ENCODE data around the gene RNF167. TPM values are rescaled to one million over a fixed set of nuclear protein-coding genes. Genes with fewer than 3 reads are reported as not detected.

RNF167 gene
- total RNA-seq, 1 experiment from 2014 or later, result 105 TPM

DNA sequence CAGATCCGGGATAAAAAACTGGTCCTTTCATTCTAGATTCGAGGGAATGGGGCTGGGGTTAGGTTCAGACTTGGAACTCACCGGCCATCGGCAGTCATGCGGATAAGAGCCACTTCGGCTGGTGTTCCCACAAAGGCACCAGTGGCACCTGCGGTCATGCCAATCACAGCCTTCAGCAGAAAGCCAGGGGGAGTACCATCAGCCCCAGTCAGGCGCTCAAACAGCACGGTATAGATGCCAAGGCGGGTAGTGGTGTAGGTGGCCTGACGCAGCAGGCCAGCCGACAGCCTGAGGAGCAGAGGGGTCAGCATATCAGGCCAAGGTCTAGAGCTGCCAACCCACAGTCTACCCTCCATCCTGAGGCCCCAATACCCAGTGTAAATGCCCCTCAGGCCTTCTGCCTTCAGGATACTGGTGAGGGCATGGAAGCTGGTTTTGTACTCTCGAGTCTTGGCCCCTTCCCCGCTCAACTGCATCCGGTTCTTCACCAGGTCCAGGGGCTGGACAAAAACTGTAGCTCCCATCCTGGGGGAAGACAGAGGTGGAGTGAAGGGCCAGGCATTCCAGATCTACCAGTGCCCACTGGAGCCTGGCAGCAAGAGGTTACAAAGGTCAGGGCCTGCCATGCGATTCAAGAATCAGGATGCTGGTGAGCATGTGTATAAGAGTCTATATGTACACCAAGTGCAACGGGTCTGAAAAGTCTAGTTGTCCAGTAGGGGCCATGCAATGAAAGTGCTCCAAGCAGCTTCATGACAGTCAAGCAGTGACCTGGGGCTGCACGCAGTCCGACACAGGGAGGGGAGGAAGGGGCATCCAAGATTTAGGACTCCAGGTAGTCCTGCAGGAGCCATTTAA is 1.2 kb upstream of the RNF167 start:
- TSS peak; percentile 21 for BruUV-seq (replicated peaks)
- H3K9me3 ChIP-seq (ENCODE audit: control insufficient read depth in 1 of 2, insufficient read depth in 1 of 2, low read depth in 1 of 2, low read length in 2 of 2), result no peaks in the 10 kb centered on the region
- TF ChIP-seq SRF (IDR thresholded peaks at IDR 0.05; ENCODE audit: low read depth), result no peak
- TF ChIP-seq, protein P1, sequence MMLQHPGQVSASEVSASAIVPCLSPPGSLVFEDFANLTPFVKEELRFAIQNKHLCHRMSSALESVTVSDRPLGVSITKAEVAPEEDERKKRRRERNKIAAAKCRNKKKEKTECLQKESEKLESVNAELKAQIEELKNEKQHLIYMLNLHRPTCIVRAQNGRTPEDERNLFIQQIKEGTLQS (IDR thresholded peaks at IDR 0.05), result no peak
- TF ChIP-seq EGR1 (IDR thresholded peaks at IDR 0.05; ENCODE audit: low read depth), result no peak
- TF ChIP-seq JUND (IDR thresholded peaks at IDR 0.05), result no peak
- no peak for TF ChIP-seq POLR2AphosphoS5 (IDR thresholded peaks at IDR 0.05; ENCODE audit: low read depth, low read length)
- TF ChIP-seq ZNF274 (IDR thresholded peaks at IDR 0.05; ENCODE audit: low read depth, low read length), result no peak
- TF ChIP-seq FOSL1 (IDR thresholded peaks at IDR 0.05; ENCODE audit: low read depth), result no peak
- TF ChIP-seq SIN3A (IDR thresholded peaks at IDR 0.05; ENCODE audit: low read depth), result no peak
- no peak for TF ChIP-seq RAD21 (IDR thresholded peaks at IDR 0.05; ENCODE audit: low read depth)
- no peak for TF ChIP-seq YY1 (IDR thresholded peaks at IDR 0.05; ENCODE audit: extremely low read depth, insufficient replicate concordance, low read depth, low read length)
- TF ChIP-seq SP1 (IDR thresholded peaks at IDR 0.05; ENCODE audit: low read depth), result no peak
- no peak for TF ChIP-seq ZFX (IDR thresholded peaks at IDR 0.05)
- TF ChIP-seq, protein P2, sequence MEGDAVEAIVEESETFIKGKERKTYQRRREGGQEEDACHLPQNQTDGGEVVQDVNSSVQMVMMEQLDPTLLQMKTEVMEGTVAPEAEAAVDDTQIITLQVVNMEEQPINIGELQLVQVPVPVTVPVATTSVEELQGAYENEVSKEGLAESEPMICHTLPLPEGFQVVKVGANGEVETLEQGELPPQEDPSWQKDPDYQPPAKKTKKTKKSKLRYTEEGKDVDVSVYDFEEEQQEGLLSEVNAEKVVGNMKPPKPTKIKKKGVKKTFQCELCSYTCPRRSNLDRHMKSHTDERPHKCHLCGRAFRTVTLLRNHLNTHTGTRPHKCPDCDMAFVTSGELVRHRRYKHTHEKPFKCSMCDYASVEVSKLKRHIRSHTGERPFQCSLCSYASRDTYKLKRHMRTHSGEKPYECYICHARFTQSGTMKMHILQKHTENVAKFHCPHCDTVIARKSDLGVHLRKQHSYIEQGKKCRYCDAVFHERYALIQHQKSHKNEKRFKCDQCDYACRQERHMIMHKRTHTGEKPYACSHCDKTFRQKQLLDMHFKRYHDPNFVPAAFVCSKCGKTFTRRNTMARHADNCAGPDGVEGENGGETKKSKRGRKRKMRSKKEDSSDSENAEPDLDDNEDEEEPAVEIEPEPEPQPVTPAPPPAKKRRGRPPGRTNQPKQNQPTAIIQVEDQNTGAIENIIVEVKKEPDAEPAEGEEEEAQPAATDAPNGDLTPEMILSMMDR (IDR thresholded peaks at IDR 0.05 in 2 of 3, conservative IDR thresholded peaks at IDR 0.05 in 1 of 3; ENCODE audit: borderline replicate concordance in 1 of 3, insufficient read depth in 1 of 3, low read depth in 2 of 3, low read length in 2 of 3), result no peak
- no peak for TF ChIP-seq ZBTB33 (IDR thresholded peaks at IDR 0.05; ENCODE audit: extremely low read depth, insufficient replicate concordance, low read length)
- no peak for TF ChIP-seq EZH2phosphoT487 (IDR thresholded peaks at IDR 0.05; ENCODE audit: borderline replicate concordance)
- H3K9me2 ChIP-seq (ENCODE audit: insufficient read depth), result no peaks in the 10 kb centered on the region
- POLR2A ChIA-PET, result interaction anchor here (1.1 to 2.1 kb wide), 4 partner anchors 20 to 123 kb away, joined by 3 to 30 read pairs (median 5); partner anchors contain the start of genes CAMTA2 and SPAG7
- ATAC-seq (no peak), DNase-seq (ENCODE audit: low read depth, low spot score) (no peak)
- H3K36me3 ChIP-seq (ENCODE audit: control insufficient read depth in 1 of 2, insufficient read depth in 2 of 2, low read length in 2 of 2), result peaks cover 0 to 21% of the 10 kb centered on the region in 2 experiments; a peak in 1 of 4 replicates
- RAD21 ChIA-PET (ENCODE audit: low non-redundant PET in 1 of 2, low total read pairs in 2 of 2, uncharacterized antibody in 2 of 2, unreplicated experiment in 2 of 2), result interaction anchor here (1.8 to 2.1 kb wide), 2 partner anchors 29 to 30 kb away, joined by 8 to 11 read pairs; partner anchors contain the start of gene SPAG7 (in 1 of the 2)
- intact Hi-C loops (cut with micrococcal nuclease), result no loop called here
- H2AFZ ChIP-seq (ENCODE audit: low read depth, low read length, poor library complexity, severe bottlenecking), result no peak overlapping the region
- peak overlapping the region; percentile 96 for H3K9ac ChIP-seq (ENCODE audit: low read length)
- H3K79me2 ChIP-seq (ENCODE audit: insufficient read depth, low read length), result peaks cover 54% of the 10 kb centered on the region
- H3K4me1 ChIP-seq (ENCODE audit: control insufficient read depth in 1 of 2, insufficient read depth in 2 of 2, low read length in 2 of 2), result peaks cover 16 to 37% of the 10 kb centered on the region in 2 experiments
- peak overlapping the region; percentile 100 for H3K4me2 ChIP-seq (ENCODE audit: low read length)
- H4K20me1 ChIP-seq (ENCODE audit: insufficient read depth), result no peaks in the 10 kb centered on the region
- CTCF ChIA-PET, result interaction anchor here (1.3 to 2.4 kb wide), 3 partner anchors 28 to 123 kb away, joined by 3 to 15 read pairs (median 12); partner anchors contain the start of gene SPAG7
- no peaks in the 10 kb centered on the region for H3K27me3 ChIP-seq (ENCODE audit: insufficient read depth, low read length)
- peak overlapping the region; percentile 86 to 93 for H3K4me3 ChIP-seq (replicated peaks in 1 of 2; ENCODE audit: low read depth in 1 of 2, low read length in 2 of 2)
- H3K27ac ChIP-seq (ENCODE audit: low read depth, low read length), result peak overlapping the region; percentile 95
